ENCODE measurements around the gene MYEF2. TPM values are rescaled to one million over a fixed set of nuclear protein-coding genes. Genes with fewer than 3 reads are reported as not detected.

MYEF2 gene
- total RNA-seq, 2 donors from 2014 or later, result 10.2 to 23.3 TPM

DNA sequence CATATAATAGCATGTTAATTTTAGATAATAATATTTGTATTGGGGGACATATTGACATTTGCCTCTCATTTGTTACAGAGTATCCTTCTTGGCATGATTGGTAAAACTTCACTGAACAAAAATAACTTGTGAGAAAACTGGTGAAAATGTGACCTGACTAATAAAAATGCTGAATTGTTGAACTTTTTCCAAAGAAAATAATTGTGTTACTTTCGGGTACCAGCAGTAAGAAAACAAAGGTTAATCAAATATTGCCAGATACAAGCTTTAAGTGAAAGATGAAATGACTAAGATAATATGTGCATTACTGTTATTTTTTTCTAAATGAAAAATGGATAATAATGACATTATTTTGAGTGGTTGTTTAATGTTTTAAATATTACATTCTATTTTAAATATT lies 43.2 kb upstream of the MYEF2 start:
- Histone ChIP-seq H3K4me1 (replicated peaks) (no peaks in the 10 kb centered on the region), H3K27me3 (replicated peaks; ENCODE audit: insufficient read depth) (no peaks in the 10 kb centered on the region), H3K9me3 (no peaks in the 10 kb centered on the region), H3K36me3 (no peaks in the 10 kb centered on the region), H3K4me3 (no peak overlapping the region), H3K27ac (no peak overlapping the region)
- no peak for TF ChIP-seq POLR2A (IDR thresholded peaks at IDR 0.05)
- TF ChIP-seq, protein P1, sequence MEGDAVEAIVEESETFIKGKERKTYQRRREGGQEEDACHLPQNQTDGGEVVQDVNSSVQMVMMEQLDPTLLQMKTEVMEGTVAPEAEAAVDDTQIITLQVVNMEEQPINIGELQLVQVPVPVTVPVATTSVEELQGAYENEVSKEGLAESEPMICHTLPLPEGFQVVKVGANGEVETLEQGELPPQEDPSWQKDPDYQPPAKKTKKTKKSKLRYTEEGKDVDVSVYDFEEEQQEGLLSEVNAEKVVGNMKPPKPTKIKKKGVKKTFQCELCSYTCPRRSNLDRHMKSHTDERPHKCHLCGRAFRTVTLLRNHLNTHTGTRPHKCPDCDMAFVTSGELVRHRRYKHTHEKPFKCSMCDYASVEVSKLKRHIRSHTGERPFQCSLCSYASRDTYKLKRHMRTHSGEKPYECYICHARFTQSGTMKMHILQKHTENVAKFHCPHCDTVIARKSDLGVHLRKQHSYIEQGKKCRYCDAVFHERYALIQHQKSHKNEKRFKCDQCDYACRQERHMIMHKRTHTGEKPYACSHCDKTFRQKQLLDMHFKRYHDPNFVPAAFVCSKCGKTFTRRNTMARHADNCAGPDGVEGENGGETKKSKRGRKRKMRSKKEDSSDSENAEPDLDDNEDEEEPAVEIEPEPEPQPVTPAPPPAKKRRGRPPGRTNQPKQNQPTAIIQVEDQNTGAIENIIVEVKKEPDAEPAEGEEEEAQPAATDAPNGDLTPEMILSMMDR (IDR thresholded peaks at IDR 0.05), result no peak
- no peak for TF ChIP-seq POLR2AphosphoS5 (IDR thresholded peaks at IDR 0.05)
- WGBS, result 19% methylated on average over 1 of the region's 1 CpG
- intact Hi-C loops (cut with DNase I), result no loop called here
- DNase-seq (ENCODE audit: low spot score), result no peak

DNA sequence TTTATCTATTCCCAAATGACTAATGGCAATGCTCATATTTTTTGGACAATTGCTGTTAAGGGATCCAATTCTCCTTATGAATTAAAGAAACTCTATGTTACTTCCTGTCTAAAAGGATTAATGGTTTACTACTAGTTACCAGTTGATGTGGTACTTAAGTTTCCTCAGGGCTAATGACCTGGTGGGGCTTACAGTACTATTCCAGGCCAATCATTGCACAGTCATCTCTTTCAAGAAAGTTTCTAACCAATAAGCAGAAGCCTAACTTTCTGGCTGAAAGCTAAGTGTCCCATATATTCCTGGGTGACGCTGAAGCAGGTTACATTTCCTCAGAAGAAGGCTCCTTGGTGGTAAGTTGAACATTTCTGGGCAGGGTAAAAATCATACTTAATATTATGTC lies 27.9 kb upstream of the MYEF2 start, which contains the start of gene SLC12A1:
SLC12A1 (plus strand) TSS at position 322 of the 400 bp plus-strand sequence. CDS start 1,418 bp downstream, outside the sequence.
- DNase-seq (ENCODE audit: low spot score), result no peak
- intact Hi-C loops (cut with DNase I), result no loop called here
- WGBS, result 86% methylated on average over 1 of the region's 1 CpG

DNA sequence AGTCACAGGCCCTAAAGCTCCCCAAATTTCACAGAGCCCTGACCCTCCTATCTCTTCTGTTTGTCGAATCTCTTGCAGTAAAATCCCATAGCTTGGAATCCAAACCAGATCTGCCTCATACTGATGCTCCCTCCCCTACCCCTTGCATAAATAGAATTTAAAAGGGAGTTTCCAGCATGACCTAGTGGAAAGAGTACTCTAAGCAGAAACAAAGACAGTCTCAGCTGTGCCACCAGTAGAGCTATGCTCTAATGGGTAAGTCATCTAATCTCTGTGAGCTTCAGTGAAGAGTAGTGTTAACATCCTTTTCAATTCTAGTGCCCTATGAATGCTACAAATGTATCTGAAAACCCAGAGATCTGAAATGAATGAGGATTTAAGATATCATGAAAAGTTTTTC lies 24.0 kb upstream of the MYEF2 start:
- no peaks in the 10 kb centered on the region for H3K27me3 ChIP-seq (replicated peaks; ENCODE audit: insufficient read depth)
- no peak for DNase-seq (ENCODE audit: low spot score)

More for the DNA sequence above, 27.9 kb upstream of the MYEF2 start, which contains the start of gene SLC12A1:
- no peak within 1 kb of the TSS for H3K27ac ChIP-seq
- no peaks in the 10 kb centered on the region for H3K4me1 ChIP-seq (replicated peaks)
- TF ChIP-seq, protein P1 (IDR thresholded peaks at IDR 0.05), result no peak
- TF ChIP-seq POLR2AphosphoS5 (IDR thresholded peaks at IDR 0.05) (no peak), POLR2A (IDR thresholded peaks at IDR 0.05) (no peak)
- no peaks in the 10 kb centered on the region for H3K27me3 ChIP-seq (replicated peaks; ENCODE audit: insufficient read depth)
- H3K9me3 ChIP-seq, result no peaks in the 10 kb centered on the region
- no peaks in the 10 kb centered on the region for H3K36me3 ChIP-seq
- no peak within 1 kb of the TSS for H3K4me3 ChIP-seq

DNA sequence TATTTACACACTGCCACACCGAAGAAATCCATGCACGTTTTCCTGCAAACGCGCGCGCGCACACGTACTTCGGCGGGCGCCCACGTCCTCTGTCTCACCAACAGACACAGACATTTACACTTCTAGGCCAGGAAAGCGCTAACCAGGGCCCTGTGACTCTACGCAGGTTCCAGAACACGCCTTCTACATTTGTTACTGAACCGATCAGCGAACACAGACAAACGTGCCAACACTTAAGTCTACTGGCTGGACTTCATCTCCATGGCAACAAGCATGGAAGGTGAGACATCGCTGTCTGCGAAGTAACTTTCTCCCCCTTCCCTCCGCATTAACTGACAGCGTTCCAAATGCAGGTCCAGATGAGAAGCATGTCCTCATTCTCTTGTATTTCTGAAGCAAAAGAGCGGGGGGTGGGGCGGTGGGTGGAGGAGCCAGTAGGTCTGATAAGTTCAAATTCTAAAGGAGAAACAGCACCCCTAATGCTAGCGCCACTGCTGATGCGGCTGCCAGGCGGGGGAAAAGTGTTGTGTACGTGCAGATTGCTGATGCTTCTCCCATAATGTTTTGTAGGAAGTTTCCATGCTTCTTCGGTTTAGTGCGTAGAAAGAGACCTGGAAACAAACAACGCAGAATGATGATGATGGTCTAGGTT lies 13.6 kb upstream of the MYEF2 start, which contains the start of gene CTXN2:
CTXN2 (plus strand) TSS at position 92 of the 652 bp plus-strand sequence. CDS start 9,636 bp downstream, outside the sequence.
- Histone ChIP-seq H3K27me3 (replicated peaks; ENCODE audit: insufficient read depth) (no peaks in the 10 kb centered on the region), H3K4me1 (replicated peaks) (no peaks in the 10 kb centered on the region), H3K9me3 (no peaks in the 10 kb centered on the region), H3K4me3 (no peak within 1 kb of the TSS), H3K27ac (no peak within 1 kb of the TSS), H3K36me3 (no peaks in the 10 kb centered on the region)
- 6% methylated on average over 31 of the region's 31 CpGs for WGBS
- intact Hi-C loops (cut with DNase I), result no loop called here
- no peak for DNase-seq (ENCODE audit: low spot score)
- TF ChIP-seq, protein P1 (IDR thresholded peaks at IDR 0.05), result no peak
- TF ChIP-seq POLR2AphosphoS5 (IDR thresholded peaks at IDR 0.05) (no peak), POLR2A (IDR thresholded peaks at IDR 0.05) (no peak)

More for the DNA sequence above, 24.0 kb upstream of the MYEF2 start:
- 85% methylated on average over 1 of the region's 1 CpG for WGBS
- H3K4me3 ChIP-seq, result no peak overlapping the region
- no peaks in the 10 kb centered on the region for H3K9me3 ChIP-seq
- H3K27ac ChIP-seq, result no peak overlapping the region
- intact Hi-C loops (cut with DNase I), result no loop called here
- H3K36me3 ChIP-seq, result no peaks in the 10 kb centered on the region
- TF ChIP-seq POLR2AphosphoS5 (IDR thresholded peaks at IDR 0.05) (no peak), POLR2A (IDR thresholded peaks at IDR 0.05) (no peak)
- TF ChIP-seq, protein P1 (IDR thresholded peaks at IDR 0.05), result no peak
- H3K4me1 ChIP-seq (replicated peaks), result no peaks in the 10 kb centered on the region
